K562 (cell line): ENCODE results near the gene BSDC1. TPM values are rescaled to one million over a fixed set of nuclear protein-coding genes. Genes with fewer than 3 reads are reported as not detected.

ENCODE experiments used
- ATF7 ChIP-seq: fragments of 450-650 bp; IDR thresholded peaks from 2 replicates; pipeline ENCODE4 v1.7.1; 2014; ENCODE audit warnings: mild to moderate bottlenecking, moderate library complexity
- CBFA2T3 ChIP-seq: fragments of 450-650 bp; IDR thresholded peaks from 2 replicates; pipeline ENCODE4 v1.6.1; 2017
- E2F3 ChIP-seq: fragments of 250-450 bp; sonication (Bioruptor Pico); IDR thresholded peaks from 2 replicates; pipeline ENCODE4 v1.4.0; 2020; ENCODE audit warnings: mild to moderate bottlenecking
- EGR1 ChIP-seq: fragments of 450-650 bp; conservative IDR thresholded peaks from 2 replicates; pipeline ENCODE4 v1.6.1; 2017; ENCODE audit warnings: mild to moderate bottlenecking
- ESRRB ChIP-seq: fragments of 250-450 bp; sonication (Bioruptor Pico); IDR thresholded peaks from 2 replicates; pipeline ENCODE4 v1.5.0; 2020; ENCODE audit warnings: mild to moderate bottlenecking, moderate library complexity, borderline replicate concordance
- GABPA ChIP-seq: fragments of 200-800 bp; sonication (Bioruptor generic); conservative IDR thresholded peaks from 2 replicates; pipeline ENCODE4 v1.6.1; 2016; ENCODE audit warnings: low read depth, missing genetic modification characterization, missing compliant biosample characterization
- GATAD2A ChIP-seq: fragments of 450-650 bp; IDR thresholded peaks from 2 replicates; pipeline ENCODE4 v1.6.1; 2017
- MAFK ChIP-seq: IDR thresholded peaks from 2 replicates; pipeline ENCODE4 v1.6.1; 2011; ENCODE audit warnings: low read length, improper control_type of control experiment
- MNT ChIP-seq, 2 experiments: fragments of 450-650 bp; conservative IDR thresholded peaks; 2 replicates each; pipeline ENCODE4 v1.6.1; 2017; ENCODE audit warnings: mild to moderate bottlenecking in 2 of 2, moderate library complexity in 2 of 2
- NCOA6 ChIP-seq: fragments of 450-650 bp; IDR thresholded peaks from 2 replicates; pipeline ENCODE4 v1.6.1; 2017; ENCODE audit warnings: mild to moderate bottlenecking
- NFRKB ChIP-seq: fragments of 450-650 bp; IDR thresholded peaks from 2 replicates; pipeline ENCODE4 v1.6.1; 2016; ENCODE audit warnings: low read depth
- SMAD4 ChIP-seq: fragments of 250-450 bp; sonication (Bioruptor Pico); conservative IDR thresholded peaks from 2 replicates; pipeline ENCODE4 v1.8.0; 2021; ENCODE audit warnings: inconsistent platforms, mild to moderate bottlenecking, moderate library complexity
- SNIP1 ChIP-seq: fragments of 450-650 bp; IDR thresholded peaks from 2 replicates; pipeline ENCODE4 v1.7.1; 2017; ENCODE audit warnings: low read depth, mild to moderate bottlenecking
- SOX6 ChIP-seq: fragments of 450-650 bp; IDR thresholded peaks from 2 replicates; pipeline ENCODE4 v1.6.1; 2014; ENCODE audit warnings: mild to moderate bottlenecking
- ZBTB2 ChIP-seq: fragments of 450-650 bp; IDR thresholded peaks from 2 replicates; pipeline ENCODE4 v1.6.1; 2016; ENCODE audit warnings: antibody characterized with exemption
- ZBTB8A ChIP-seq: fragments of 450-650 bp; IDR thresholded peaks from 2 replicates; pipeline ENCODE4 v1.6.1; 2018; ENCODE audit warnings: mild to moderate bottlenecking, moderate library complexity; ENCODE audit not compliant: partially characterized antibody
- ZNF146 ChIP-seq: IDR thresholded peaks from one replicate; pipeline ENCODE4 v1.6.1; 2018; ENCODE audit warnings: missing compliant biosample characterization; ENCODE audit not compliant: unreplicated experiment
- ZNF507 ChIP-seq: conservative IDR thresholded peaks from 2 replicates; pipeline ENCODE4 v1.6.1; 2017; ENCODE audit warnings: missing genetic modification characterization, missing compliant biosample characterization
- ZNF584 ChIP-seq: fragments of 200-800 bp; sonication (Bioruptor generic); IDR thresholded peaks from 2 replicates; pipeline ENCODE4 v1.6.1; 2016; ENCODE audit warnings: low read depth, mild to moderate bottlenecking, missing genetic modification characterization, missing compliant biosample characterization
- ZNF717 ChIP-seq: fragments of 250-450 bp; sonication (Bioruptor Pico); IDR thresholded peaks from 2 replicates; pipeline ENCODE4 v1.5.0; 2021
- polyA plus RNA-seq, 8 experiments: library from polyadenylated mRNA; depleted of rRNA in 4 of 8; stranded (reverse) in 5 of 8; unstranded in 3 of 8; fragments of >200 nt; fragmentation: Nextera tagmentation in 2 of 8; fragmentation: Illumina TruSeq in 1 of 8; extraction: Ambion mirVana in 2 of 8; extraction: Trizol in 1 of 8; gene quantifications; 2 replicates each; pipeline versions ENCODE4 v1.2.1 to v1.2.3, GENCODE V29; 2011 to 2014; ENCODE audit warnings: inconsistent platforms in 1 of 8, missing spikeins in 1 of 8
- total RNA-seq, 7 experiments: library from RNA; depleted of rRNA in 6 of 7; stranded (reverse); fragments of >200 nt in 6 of 7; fragmentation: Illumina TruSeq in 2 of 7; extraction: Trizol in 2 of 7; gene quantifications; 2 replicates each; pipeline versions ENCODE4 v1.2.1 to v1.2.3, GENCODE V29; 2011 to 2021; ENCODE audit warnings: low replicate concordance in 1 of 7
- TF ChIP-seq, protein P1 (sequence below): fragments of 450-650 bp; IDR thresholded peaks from 2 replicates; pipeline ENCODE4 v1.6.1; 2014; ENCODE audit warnings: low read depth, mild to moderate bottlenecking, moderate library complexity, borderline replicate concordance
- TF ChIP-seq, protein P2 (sequence below), 2 experiments: IDR thresholded peaks; 2 replicates each; pipeline ENCODE4 v1.6.1; 2012; ENCODE audit warnings: improper control_type of control experiment in 2 of 2, low read depth in 2 of 2, low read length in 2 of 2, borderline replicate concordance in 1 of 2
- TF ChIP-seq, protein P3 (sequence below): fragments of 200-800 bp; sonication (Bioruptor generic); IDR thresholded peaks from 2 replicates; pipeline ENCODE4 v1.6.1; 2017; ENCODE audit warnings: missing genetic modification characterization, missing compliant biosample characterization

The BSDC1 gene
- total and polyA plus RNA-seq, 9 of the 15 experiments (the other 6 are each of a cell fraction or from before 2014, with no cell fraction given) = 10.2 to 96.8 (median 73.1) TPM

GRCh38 chr1:32392325-32392724 is 1.9 kb downstream of the BSDC1 start (continued):
- TF ChIP-seq, protein P1, sequence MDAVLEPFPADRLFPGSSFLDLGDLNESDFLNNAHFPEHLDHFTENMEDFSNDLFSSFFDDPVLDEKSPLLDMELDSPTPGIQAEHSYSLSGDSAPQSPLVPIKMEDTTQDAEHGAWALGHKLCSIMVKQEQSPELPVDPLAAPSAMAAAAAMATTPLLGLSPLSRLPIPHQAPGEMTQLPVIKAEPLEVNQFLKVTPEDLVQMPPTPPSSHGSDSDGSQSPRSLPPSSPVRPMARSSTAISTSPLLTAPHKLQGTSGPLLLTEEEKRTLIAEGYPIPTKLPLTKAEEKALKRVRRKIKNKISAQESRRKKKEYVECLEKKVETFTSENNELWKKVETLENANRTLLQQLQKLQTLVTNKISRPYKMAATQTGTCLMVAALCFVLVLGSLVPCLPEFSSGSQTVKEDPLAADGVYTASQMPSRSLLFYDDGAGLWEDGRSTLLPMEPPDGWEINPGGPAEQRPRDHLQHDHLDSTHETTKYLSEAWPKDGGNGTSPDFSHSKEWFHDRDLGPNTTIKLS = no peak
- TF ChIP-seq GATAD2A = no peak
- TF ChIP-seq ESRRB (CRISPR knock-in tag) = no peak
- 0 out of 2 replicates have a peak, but pooled peaks have one; percentile 25 for TF ChIP-seq ZBTB2
- peak; percentile 19; the same call in 1 of the 2 replicates for TF ChIP-seq SOX6
- no peak for TF ChIP-seq NFRKB
- no peak for TF ChIP-seq ZNF146 (CRISPR knock-in tag)
- peak; percentile 53 for TF ChIP-seq GABPA
- TF ChIP-seq, protein P2, sequence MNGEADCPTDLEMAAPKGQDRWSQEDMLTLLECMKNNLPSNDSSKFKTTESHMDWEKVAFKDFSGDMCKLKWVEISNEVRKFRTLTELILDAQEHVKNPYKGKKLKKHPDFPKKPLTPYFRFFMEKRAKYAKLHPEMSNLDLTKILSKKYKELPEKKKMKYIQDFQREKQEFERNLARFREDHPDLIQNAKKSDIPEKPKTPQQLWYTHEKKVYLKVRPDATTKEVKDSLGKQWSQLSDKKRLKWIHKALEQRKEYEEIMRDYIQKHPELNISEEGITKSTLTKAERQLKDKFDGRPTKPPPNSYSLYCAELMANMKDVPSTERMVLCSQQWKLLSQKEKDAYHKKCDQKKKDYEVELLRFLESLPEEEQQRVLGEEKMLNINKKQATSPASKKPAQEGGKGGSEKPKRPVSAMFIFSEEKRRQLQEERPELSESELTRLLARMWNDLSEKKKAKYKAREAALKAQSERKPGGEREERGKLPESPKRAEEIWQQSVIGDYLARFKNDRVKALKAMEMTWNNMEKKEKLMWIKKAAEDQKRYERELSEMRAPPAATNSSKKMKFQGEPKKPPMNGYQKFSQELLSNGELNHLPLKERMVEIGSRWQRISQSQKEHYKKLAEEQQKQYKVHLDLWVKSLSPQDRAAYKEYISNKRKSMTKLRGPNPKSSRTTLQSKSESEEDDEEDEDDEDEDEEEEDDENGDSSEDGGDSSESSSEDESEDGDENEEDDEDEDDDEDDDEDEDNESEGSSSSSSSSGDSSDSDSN (IDR thresholded peaks at IDR 0.05; ENCODE audit: borderline replicate concordance in 1 of 2, low read depth in 2 of 2, low read length in 2 of 2) = no peak
- TF ChIP-seq, protein P3, sequence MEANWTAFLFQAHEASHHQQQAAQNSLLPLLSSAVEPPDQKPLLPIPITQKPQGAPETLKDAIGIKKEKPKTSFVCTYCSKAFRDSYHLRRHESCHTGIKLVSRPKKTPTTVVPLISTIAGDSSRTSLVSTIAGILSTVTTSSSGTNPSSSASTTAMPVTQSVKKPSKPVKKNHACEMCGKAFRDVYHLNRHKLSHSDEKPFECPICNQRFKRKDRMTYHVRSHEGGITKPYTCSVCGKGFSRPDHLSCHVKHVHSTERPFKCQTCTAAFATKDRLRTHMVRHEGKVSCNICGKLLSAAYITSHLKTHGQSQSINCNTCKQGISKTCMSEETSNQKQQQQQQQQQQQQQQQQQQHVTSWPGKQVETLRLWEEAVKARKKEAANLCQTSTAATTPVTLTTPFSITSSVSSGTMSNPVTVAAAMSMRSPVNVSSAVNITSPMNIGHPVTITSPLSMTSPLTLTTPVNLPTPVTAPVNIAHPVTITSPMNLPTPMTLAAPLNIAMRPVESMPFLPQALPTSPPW (CRISPR knock-in tag) = no peak
- no peak for TF ChIP-seq E2F3 (CRISPR knock-in tag)
- TF ChIP-seq ZNF717 (CRISPR knock-in tag) = no peak
- TF ChIP-seq ZBTB8A = no peak
- peak; percentile 28; the same call in 1 of the 2 replicates for TF ChIP-seq CBFA2T3
- TF ChIP-seq MAFK = no peak
- TF ChIP-seq EGR1 = 0 out of 2 replicates have a peak, but pooled peaks have one; percentile 29
- TF ChIP-seq NCOA6 = no peak
- no peak; the same call in 1 of the 2 replicates for TF ChIP-seq SMAD4 (CRISPR knock-in tag)
- TF ChIP-seq ZNF584 (CRISPR knock-in tag) = no peak
- 0 out of 4 replicates have a peak, but pooled peaks of 1 of the 2 experiments have one; percentile 24 for TF ChIP-seq MNT (conservative IDR thresholded peaks at IDR 0.05)
- TF ChIP-seq ZNF507 (tag) = no peak
- TF ChIP-seq SNIP1 = no peak
- 0 out of 2 replicates have a peak, but pooled peaks have one; percentile 12 for TF ChIP-seq ATF7
